Left forelimb (tissue), 1 donor: ENCODE results near the gene APBA3.

Experiments
- DNase-seq: peaks from one replicate; pipeline ENCODE4 v3.0.0-alpha.2; 2018; ENCODE audit warnings: low spot score

APBA3 gene

GRCh38 chr19:3788996-3789778 lies 27.7 kb upstream of the APBA3 start:
- DNase-seq, result no peak

GRCh38 chr19:3785938-3786824 lies 24.7 kb upstream of the APBA3 start, which contains the start of gene MATK:
TSS of gene MATK (minus strand) at chr19:3786381. CDS start at chr19:3785135, 1,246 bp downstream.
- no peak for DNase-seq

DNA sequence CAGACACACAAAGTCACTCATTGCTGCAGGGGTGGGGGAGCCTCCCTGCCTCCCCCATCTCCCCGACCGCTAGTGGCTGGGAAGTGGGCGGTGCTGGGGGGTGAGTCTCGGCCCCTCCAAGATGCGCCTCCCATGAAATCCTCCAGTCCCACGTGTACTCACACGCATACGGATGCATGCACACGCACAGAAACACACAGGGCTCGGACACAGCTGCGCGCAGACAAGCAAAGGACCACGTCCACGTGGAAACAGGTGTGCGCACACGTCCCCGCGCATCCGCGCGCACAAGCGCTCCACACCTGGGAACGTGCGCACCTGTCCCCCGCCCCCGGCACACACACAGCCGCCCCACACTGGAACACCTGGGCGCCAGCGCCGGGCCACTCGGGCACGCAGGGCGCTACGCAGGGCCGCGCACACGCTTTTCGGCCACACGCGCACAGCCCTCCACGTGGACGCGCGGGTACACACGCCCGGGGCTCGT lies 24.0 kb upstream of the APBA3 start:
- DNase-seq, result no peak

DNA sequence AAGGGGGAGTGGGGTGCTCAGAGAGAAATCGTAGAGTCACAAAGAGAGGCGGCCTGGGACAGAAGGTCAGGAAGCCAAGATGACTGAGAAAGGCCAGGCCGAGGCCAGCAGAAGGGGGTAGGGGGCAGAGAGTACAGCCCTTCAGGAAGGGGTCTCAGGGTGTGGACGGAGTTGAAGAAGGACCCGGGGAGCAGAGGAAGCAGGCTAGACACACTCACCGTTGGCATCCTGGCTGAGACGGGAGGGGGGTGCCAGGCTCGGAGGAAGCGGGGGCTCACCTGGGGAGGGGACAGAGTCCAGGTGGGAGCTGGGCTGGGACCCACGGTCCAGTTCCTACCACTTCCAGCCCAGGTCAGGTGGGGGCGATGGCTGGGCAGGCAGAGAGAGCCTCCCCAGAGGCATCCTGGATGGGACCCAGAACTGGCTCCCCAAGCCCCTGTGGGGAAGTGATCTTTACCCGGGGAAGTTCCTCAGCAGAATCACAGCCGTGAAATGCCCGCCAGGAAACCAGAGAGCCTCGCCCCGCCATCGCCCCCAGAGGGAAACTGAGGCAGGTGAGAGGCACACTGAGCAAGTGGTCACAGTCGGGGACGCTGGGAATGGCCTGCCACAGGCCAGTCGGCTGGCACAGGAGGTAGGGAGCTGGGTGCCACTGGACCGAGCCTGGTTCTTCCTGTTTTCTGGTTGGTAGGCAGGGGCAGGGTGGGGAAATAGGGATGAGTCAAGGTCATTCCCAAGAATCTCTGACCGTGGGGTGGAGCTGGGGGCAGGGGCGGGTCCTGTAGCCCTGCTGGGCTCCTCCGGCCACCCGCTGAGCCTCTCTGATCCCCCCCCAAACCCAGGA lies 23.3 kb upstream of the APBA3 start:
- DNase-seq, result no peak

- no peak for DNase-seq
These were observed 22.4 kb upstream of the APBA3 start for GRCh38 chr19:3783660-3784584.

DNA sequence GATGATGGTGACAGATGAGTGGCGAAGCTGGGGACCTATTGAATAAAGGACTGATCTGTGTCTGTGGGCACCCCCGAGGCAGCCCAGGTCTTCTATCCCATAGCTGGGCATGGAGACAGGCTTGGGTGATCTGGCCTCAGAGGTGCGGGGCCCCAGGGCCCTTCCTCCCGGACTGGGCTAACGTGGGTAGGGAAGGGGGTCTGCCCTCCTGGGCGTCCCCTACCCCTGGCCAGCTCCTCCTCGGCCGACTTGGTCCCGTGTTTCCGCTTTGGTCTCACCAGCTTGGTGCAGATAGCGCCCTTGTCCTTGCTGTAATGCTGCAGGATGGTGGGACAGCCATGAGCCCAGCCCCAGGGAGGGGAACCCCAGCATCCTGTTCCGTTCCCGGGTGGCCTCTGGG lies 21.4 kb upstream of the APBA3 start:
- DNase-seq, result no peak

DNA sequence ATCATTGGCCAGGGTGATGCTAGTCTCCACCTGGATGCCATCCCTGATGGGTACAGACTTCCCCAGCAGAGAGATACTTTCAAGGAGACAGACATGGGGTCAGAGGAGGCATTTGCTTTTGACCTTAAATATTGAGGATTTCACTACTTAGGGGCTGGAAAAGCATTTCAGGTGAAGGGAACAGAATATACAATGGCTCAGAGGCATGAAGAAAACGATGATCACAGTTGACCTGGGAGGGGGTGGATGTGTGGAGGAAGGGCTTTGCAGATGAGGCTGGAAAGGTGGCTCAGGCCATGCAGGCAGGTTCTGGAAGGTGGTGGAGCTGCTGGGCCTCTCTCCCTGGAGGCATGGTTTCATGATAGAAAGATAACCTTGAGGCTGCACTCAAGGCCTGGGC lies 20.8 kb upstream of the APBA3 start:
- no peak for DNase-seq

DNA sequence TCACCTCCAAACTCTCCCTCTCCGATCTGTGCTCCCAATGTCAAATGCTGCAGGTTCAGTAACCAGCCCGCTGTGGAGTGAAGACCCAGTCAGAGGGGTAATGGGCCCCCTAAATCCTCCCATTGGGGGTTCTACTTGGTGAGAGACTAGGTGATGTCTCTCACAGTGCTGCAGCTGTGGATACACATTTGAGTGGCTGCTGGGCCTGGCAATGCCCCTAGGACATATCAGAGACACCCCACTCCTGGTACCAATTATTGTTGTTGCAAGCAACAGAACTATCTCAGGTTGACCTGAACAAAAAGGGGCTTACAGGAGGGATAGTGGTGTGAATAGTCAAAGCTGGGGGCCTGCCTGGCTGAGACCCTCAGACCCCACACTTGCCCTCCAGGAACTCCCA lies 20.1 kb upstream of the APBA3 start:
- no peak for DNase-seq

- no peak for DNase-seq
These were observed 19.4 kb upstream of the APBA3 start for GRCh38 chr19:3780786-3781304.

DNA sequence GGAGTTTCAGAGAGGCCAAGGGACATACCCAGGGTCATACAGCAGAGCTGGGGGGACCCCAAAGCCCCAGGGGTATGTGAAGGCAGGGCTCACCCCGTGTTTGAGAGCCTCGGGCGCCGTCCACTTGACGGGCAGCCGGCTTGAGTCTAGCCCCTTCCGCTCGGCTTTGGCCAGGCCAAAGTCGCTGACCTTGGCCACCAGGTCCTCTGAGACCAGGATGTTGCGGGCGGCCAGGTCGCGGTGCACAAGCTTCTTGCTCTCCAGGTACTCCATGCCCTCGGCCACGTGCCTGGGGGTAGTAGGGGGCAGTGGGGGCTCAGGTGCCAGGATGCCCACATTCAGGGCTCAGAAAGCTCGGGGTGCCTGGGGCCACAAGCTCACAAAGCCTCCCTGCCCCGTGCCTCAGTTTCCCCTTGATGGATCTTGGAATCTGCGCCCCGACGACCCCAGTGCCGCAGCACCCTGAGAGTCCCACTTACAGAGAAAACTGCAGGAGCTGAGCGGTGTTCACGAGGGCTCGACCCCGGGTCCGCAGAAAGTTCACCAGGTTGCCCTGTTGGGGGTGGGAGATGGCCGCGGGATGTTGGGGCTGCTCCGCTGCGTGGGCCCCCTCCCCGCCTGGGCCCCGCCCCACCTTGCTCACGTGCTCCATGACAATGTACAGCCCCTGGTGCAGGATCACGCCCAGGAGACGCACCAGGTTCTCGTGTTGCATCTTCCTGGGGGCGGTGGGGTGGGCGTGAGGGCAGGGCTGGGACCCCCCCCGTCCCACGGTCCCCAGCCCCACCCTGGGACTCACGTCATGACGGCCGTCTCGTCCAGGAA lies 17.6 kb upstream of the APBA3 start:
- no peak for DNase-seq

GRCh38 chr19:3778104-3778867 lies 16.8 kb upstream of the APBA3 start:
- no peak for DNase-seq

- no peak for DNase-seq
These were observed 15.1 kb upstream of the APBA3 start for GRCh38 chr19:3776479-3777040.

DNA sequence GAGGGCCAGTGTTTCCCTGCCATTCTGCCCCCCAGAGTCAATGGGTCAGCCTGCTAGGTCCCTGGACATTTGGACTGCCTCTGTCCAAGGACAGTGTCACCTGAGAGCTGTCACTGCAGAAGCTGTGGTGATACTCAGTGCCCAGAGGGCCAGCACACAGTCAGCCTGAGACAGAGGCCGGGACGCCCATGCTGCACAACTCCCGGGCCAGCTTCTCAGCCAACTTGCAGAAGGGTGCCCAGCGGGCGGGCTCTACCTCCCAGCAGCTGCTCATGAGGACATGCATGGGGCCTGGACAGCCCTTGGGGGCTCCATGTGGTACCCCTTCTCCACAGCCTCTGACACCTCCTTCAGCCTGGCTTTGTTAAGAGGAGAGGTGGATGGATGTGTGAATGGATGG lies 14.3 kb upstream of the APBA3 start:
- DNase-seq, result no peak

- no peak for DNase-seq
These were observed 13.9 kb upstream of the APBA3 start for GRCh38 chr19:3775374-3775711.

DNA sequence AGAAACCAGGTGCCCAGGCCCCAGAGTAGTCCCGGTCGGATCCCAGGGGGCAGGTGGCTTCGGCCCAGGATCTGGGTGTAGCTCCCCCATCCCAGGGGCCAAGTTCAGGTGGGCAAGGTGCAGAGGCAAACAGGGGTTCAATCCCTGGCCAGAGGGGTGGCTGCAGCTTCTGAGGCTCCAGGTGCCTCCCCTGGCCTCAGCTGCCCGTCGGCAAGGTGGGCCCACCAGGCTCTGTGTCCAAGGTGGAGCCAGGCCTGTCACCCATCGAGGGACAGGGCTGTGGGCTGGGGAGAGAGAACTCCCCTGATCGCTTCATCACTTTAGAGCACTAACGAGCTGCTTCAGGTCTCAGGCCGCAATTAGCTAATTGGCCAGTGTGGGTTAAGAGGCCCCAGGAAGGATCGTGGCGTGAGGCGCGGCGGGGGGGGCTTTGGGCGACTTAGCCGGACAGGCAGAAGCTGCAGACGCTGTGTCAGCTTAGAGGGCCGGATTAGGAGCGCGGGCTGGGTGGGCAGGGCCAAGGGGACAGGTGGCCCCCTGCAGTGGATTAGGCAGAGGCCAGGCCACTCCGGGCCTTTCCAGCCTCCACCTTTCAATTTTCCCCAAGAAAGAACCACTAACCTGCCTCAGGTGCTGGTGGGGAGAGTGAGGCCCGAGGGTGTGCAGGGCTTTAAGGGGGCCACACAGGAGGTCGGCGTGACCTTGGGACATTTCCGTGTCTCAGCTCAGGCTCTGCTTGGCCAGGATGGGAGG lies 13.3 kb upstream of the APBA3 start:
- no peak for DNase-seq

GRCh38 chr19:3773814-3774515 lies 12.5 kb upstream of the APBA3 start:
- no peak for DNase-seq

- DNase-seq, result no peak
These were observed 10.5 kb upstream of the APBA3 start, which contains the start of gene RAX2 for GRCh38 chr19:3771906-3772455. TSS of gene RAX2 (minus strand) at chr19:3772228. CDS start at chr19:3771742, 486 bp downstream.
